ENCODE data around the gene MYO1D.

Gene MYO1D

GRCh38 chr17:32805029-32805976, 71.6 kb downstream of the MYO1D start:
- no peak overlapping the region for H3K9ac ChIP-seq (ENCODE audit: low read depth, low read length)
- peaks cover 11% of the 10 kb centered on the region; the same call in 1 of the 2 replicates for H3K4me1 ChIP-seq (ENCODE audit: insufficient read depth, low read length)
- no peaks in the 10 kb centered on the region for H3K9me3 ChIP-seq (ENCODE audit: control insufficient read depth, insufficient read depth, low read length)
- H3K36me3 ChIP-seq (ENCODE audit: insufficient read depth, low read length): no peaks in the 10 kb centered on the region

GRCh38 chr17:32803544-32803943, 73.4 kb downstream of the MYO1D start:
- H3K4me1 ChIP-seq (ENCODE audit: insufficient read depth, low read length): peaks cover 9% of the 10 kb centered on the region; the same call in 1 of the 2 replicates
- no peaks in the 10 kb centered on the region for H3K9me3 ChIP-seq (ENCODE audit: control insufficient read depth, insufficient read depth, low read length)
- H3K36me3 ChIP-seq (ENCODE audit: insufficient read depth, low read length): no peaks in the 10 kb centered on the region

GRCh38 chr17:32802306-32802705, 74.6 kb downstream of the MYO1D start:
- Histone ChIP-seq H3K9me3 (ENCODE audit: control insufficient read depth, insufficient read depth, low read length) (no peaks in the 10 kb centered on the region), H3K36me3 (ENCODE audit: insufficient read depth, low read length) (no peaks in the 10 kb centered on the region), H3K9ac (ENCODE audit: low read depth, low read length) (no peak overlapping the region), H3K4me1 (ENCODE audit: insufficient read depth, low read length) (no peaks in the 10 kb centered on the region; the same call in 1 of the 2 replicates)

More at GRCh38 chr17:32803544-32803943, 73.4 kb downstream of the MYO1D start:
- no peak overlapping the region for H3K9ac ChIP-seq (ENCODE audit: low read depth, low read length)

DNA sequence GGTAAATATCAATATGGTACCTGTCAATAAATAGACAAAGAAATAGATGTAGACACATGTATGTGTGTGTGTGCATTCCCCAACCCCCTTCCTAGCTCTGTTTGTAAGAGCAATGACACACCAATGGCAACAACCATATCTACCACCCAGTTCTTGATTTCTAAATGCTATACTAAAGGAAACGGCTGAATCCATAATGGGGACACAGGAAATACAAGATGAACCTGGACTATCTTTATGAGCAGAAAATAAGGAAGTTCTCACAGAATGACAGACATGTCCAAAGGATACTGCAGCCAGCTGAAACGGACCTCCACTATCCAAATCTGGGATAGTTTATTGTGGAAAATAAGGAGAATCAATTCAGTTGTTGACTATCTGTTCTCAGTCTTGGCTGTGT, 75.3 kb downstream of the MYO1D start:
- Histone ChIP-seq H3K9ac (ENCODE audit: low read depth, low read length) (no peak overlapping the region), H3K4me1 (ENCODE audit: insufficient read depth, low read length) (no peaks in the 10 kb centered on the region; the same call in 1 of the 2 replicates), H3K9me3 (ENCODE audit: control insufficient read depth, insufficient read depth, low read length) (no peaks in the 10 kb centered on the region), H3K36me3 (ENCODE audit: insufficient read depth, low read length) (no peaks in the 10 kb centered on the region)

DNA sequence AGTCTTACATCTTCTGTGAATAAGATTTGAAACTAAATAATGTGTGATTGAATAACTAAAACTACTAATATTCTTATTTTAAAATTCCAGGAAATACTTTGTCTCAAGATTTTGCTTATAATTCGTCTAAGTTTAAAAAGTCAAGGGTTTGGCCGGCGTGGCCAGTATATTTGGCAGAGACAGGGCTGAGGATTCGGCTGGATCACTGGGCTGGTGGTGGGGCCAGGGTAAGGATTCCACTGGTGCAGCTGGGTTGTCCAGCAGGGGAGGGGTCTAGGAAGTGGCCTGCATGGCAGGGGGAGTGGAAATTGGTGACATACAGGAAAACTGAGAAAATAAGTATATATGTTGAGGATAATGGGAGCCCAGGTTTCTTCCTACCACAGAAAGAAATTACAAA, 75.7 kb downstream of the MYO1D start:
- H3K36me3 ChIP-seq (ENCODE audit: insufficient read depth, low read length): no peaks in the 10 kb centered on the region
- no peak overlapping the region for H3K9ac ChIP-seq (ENCODE audit: low read depth, low read length)
- H3K9me3 ChIP-seq (ENCODE audit: control insufficient read depth, insufficient read depth, low read length): no peaks in the 10 kb centered on the region
- H3K4me1 ChIP-seq (ENCODE audit: insufficient read depth, low read length): no peaks in the 10 kb centered on the region; the same call in 1 of the 2 replicates

GRCh38 chr17:32798938-32799337, 78.0 kb downstream of the MYO1D start:
- Histone ChIP-seq H3K9ac (ENCODE audit: low read depth, low read length) (no peak overlapping the region), H3K36me3 (ENCODE audit: insufficient read depth, low read length) (no peaks in the 10 kb centered on the region), H3K9me3 (ENCODE audit: control insufficient read depth, insufficient read depth, low read length) (no peaks in the 10 kb centered on the region), H3K4me1 (ENCODE audit: insufficient read depth, low read length) (peaks cover 5% of the 10 kb centered on the region; the same call in 1 of the 2 replicates)

GRCh38 chr17:32795339-32795979, 81.5 kb downstream of the MYO1D start:
- H3K9me3 ChIP-seq (ENCODE audit: control insufficient read depth, insufficient read depth, low read length): no peaks in the 10 kb centered on the region
- H3K36me3 ChIP-seq (ENCODE audit: insufficient read depth, low read length): no peaks in the 10 kb centered on the region
- H3K4me1 ChIP-seq (ENCODE audit: insufficient read depth, low read length): 0 out of 2 replicates have a peak, but pooled peaks cover 5% of the 10 kb centered on the region
- H3K9ac ChIP-seq (ENCODE audit: low read depth, low read length): no peak overlapping the region

DNA sequence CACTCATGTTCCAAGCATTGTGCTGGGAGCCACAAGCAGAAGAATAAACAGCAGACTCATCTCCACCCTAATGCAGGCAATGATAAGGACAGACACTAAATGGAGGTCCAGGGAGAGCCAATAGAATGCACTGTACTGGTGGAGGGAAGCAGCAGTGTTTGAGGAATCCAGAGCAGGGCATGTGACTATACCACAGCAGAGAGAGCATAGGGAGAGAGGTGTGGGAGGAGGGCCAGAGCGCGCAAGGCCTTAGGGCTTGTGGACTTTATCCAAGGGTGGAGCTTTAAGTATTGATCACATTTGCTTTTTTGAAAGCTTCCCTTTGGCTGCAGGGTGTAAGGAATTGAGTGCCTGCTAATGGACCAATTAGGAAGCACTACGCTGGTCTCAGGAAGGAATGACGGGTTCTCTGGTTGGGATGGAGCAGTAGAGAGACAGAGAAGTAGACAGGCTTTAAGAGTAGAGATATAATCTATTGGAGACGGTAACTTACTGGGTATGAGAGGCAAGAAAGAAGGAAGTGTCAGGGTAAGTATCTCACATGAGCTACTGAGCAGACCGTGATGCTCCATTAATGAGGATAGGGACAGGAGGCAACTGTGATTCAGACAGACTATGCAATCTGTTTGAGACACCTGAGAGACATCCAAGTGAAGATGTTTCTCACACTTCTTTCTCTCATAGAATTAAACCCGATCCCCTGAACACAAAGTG, 82.2 kb downstream of the MYO1D start:
- no peak overlapping the region for H3K9ac ChIP-seq (ENCODE audit: low read depth, low read length)
- H3K36me3 ChIP-seq (ENCODE audit: insufficient read depth, low read length): no peaks in the 10 kb centered on the region
- H3K4me1 ChIP-seq (ENCODE audit: insufficient read depth, low read length): 0 out of 2 replicates have a peak, but pooled peaks cover 5% of the 10 kb centered on the region
- no peaks in the 10 kb centered on the region for H3K9me3 ChIP-seq (ENCODE audit: control insufficient read depth, insufficient read depth, low read length)

- Histone ChIP-seq H3K4me1 (ENCODE audit: insufficient read depth, low read length) (0 out of 2 replicates have a peak, but pooled peaks cover 5% of the 10 kb centered on the region), H3K9ac (ENCODE audit: low read depth, low read length) (no peak overlapping the region), H3K36me3 (ENCODE audit: insufficient read depth, low read length) (no peaks in the 10 kb centered on the region), H3K9me3 (ENCODE audit: control insufficient read depth, insufficient read depth, low read length) (no peaks in the 10 kb centered on the region)
Measured at GRCh38 chr17:32793841-32794240, 83.1 kb downstream of the MYO1D start.

GRCh38 chr17:32792207-32792606, 84.7 kb downstream of the MYO1D start:
- no peak overlapping the region for H3K9ac ChIP-seq (ENCODE audit: low read depth, low read length)
- no peaks in the 10 kb centered on the region for H3K36me3 ChIP-seq (ENCODE audit: insufficient read depth, low read length)
- no peaks in the 10 kb centered on the region for H3K9me3 ChIP-seq (ENCODE audit: control insufficient read depth, insufficient read depth, low read length)
- H3K4me1 ChIP-seq (ENCODE audit: insufficient read depth, low read length): 0 out of 2 replicates have a peak, but pooled peaks cover 5% of the 10 kb centered on the region

DNA sequence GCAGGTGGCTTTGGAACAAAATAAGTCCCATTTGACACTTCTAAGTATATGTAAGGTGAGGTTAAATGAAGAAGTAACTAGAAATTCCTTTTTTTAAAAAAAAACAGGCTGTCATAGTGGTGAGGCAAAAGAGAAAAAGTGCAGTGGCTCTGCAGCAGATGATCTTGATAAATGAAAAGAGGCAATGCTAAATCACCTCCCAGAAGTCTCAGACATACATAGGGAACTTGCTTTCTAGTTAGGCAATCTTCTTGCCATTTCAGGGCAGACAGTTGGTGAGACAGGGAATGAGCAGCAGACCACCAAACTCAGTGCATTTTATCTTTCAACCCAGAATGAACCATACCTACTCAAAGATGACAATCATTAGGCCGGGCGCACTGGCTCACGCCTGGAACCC, 90.8 kb downstream of the MYO1D start:
- Histone ChIP-seq H3K36me3 (ENCODE audit: insufficient read depth, low read length) (no peaks in the 10 kb centered on the region), H3K9ac (ENCODE audit: low read depth, low read length) (no peak overlapping the region), H3K9me3 (ENCODE audit: control insufficient read depth, insufficient read depth, low read length) (no peaks in the 10 kb centered on the region), H3K4me1 (ENCODE audit: insufficient read depth, low read length) (no peaks in the 10 kb centered on the region)

DNA sequence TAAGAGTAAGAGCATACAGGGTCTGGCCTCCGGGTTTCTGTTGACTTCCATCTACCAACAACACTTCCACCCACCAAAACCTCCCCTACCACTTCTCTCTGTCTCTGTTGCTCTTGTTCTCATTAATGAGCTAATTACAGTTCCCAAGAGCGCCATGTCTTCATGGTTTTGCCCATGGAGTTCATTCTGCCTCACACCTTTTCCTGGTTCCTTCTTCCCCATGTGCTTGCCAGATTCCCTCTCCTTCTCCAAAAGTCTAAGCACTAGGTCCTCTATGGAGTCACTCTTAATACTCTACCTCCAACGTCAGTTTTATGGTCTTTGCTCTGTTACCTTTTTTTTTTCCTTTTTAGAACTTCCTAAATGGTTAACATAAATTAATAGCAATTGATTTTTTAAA, 92.8 kb downstream of the MYO1D start:
- H3K36me3 ChIP-seq (ENCODE audit: insufficient read depth, low read length): no peaks in the 10 kb centered on the region
- no peak overlapping the region for H3K9ac ChIP-seq (ENCODE audit: low read depth, low read length)
- H3K9me3 ChIP-seq (ENCODE audit: control insufficient read depth, insufficient read depth, low read length): no peaks in the 10 kb centered on the region
- H3K4me1 ChIP-seq (ENCODE audit: insufficient read depth, low read length): no peaks in the 10 kb centered on the region

- Histone ChIP-seq H3K36me3 (ENCODE audit: insufficient read depth, low read length) (no peaks in the 10 kb centered on the region), H3K4me1 (ENCODE audit: insufficient read depth, low read length) (no peaks in the 10 kb centered on the region), H3K9me3 (ENCODE audit: control insufficient read depth, insufficient read depth, low read length) (no peaks in the 10 kb centered on the region), H3K9ac (ENCODE audit: low read depth, low read length) (no peak overlapping the region)
Measured at GRCh38 chr17:32783602-32784001, 93.3 kb downstream of the MYO1D start.

DNA sequence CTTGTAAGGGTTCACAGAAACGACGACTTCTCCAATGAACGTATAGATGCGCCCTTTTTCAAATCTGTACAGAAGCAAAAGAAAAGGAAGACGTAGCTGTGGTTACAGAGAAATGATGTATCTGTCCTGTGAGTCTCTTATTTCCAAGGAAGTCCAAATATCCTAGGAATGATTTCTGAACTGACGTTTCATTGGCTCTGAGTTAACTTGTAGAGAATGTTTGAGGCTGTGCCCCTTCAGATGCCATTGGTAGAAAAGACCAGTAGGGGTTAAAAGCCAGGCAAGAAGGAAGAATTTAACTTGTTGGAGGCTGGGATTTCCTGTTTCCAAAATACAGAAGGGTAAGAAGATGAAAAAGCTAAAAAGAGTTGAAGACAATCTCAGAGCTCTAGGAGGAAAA, 96.2 kb downstream of the MYO1D start:
- no peak overlapping the region for H3K9ac ChIP-seq (ENCODE audit: low read depth, low read length)
- no peaks in the 10 kb centered on the region for H3K36me3 ChIP-seq (ENCODE audit: insufficient read depth, low read length)

More for the DNA sequence above, 96.2 kb downstream of the MYO1D start:
- Histone ChIP-seq H3K9me3 (ENCODE audit: control insufficient read depth, insufficient read depth, low read length) (no peaks in the 10 kb centered on the region), H3K4me1 (ENCODE audit: insufficient read depth, low read length) (no peaks in the 10 kb centered on the region; the same call in 1 of the 2 replicates)
